ENCODE measurements around the gene CYSTM1. TPM values are rescaled to one million over a fixed set of nuclear protein-coding genes. Genes with fewer than 3 reads are reported as not detected.

Gene CYSTM1
- total RNA-seq, 2 experiments from 2014 or later, result 21.4 to 36.7 TPM

GRCh38 chr5:140227046-140227445, 52.1 kb downstream of the CYSTM1 start:
- ChIA-PET CTCF (ENCODE audit: unreplicated experiment) (no interaction called here), POLR2A (interaction anchor here (0.5 to 0.8 kb wide), 2 partner anchors 10 to 15 kb away, joined by 3 read pairs; no protein-coding TSS in a partner anchor)
- DNase-seq (ENCODE audit: low spot score), result no peak
- intact Hi-C loops (cut with micrococcal nuclease; ENCODE audit: unreplicated experiment), result no loop called here
- no peaks in the 10 kb centered on the region for H3K79me2 ChIP-seq (ENCODE audit: insufficient read depth, low read depth, low read length)
- no peaks in the 10 kb centered on the region for H3K9me2 ChIP-seq (ENCODE audit: insufficient read depth, low read length)
- no peaks in the 10 kb centered on the region for H3K36me3 ChIP-seq (ENCODE audit: insufficient read depth, low read length)
- no peak overlapping the region for H2AFZ ChIP-seq (ENCODE audit: low read length)
- H3K4me1 ChIP-seq (ENCODE audit: insufficient read depth, low read length, poor library complexity, severe bottlenecking), result no peaks in the 10 kb centered on the region
- no peak overlapping the region for H3K27ac ChIP-seq (ENCODE audit: low read depth, low read length, poor library complexity, severe bottlenecking)
- no peak overlapping the region for H3K4me2 ChIP-seq (ENCODE audit: low read length)
- H3K4me3 ChIP-seq (ENCODE audit: low read depth, low read length, poor library complexity, severe bottlenecking), result no peak overlapping the region
- TF ChIP-seq EZH2phosphoT487 (IDR thresholded peaks at IDR 0.05; ENCODE audit: borderline replicate concordance, low read depth, low read length), result no peak
- TF ChIP-seq, protein P1, sequence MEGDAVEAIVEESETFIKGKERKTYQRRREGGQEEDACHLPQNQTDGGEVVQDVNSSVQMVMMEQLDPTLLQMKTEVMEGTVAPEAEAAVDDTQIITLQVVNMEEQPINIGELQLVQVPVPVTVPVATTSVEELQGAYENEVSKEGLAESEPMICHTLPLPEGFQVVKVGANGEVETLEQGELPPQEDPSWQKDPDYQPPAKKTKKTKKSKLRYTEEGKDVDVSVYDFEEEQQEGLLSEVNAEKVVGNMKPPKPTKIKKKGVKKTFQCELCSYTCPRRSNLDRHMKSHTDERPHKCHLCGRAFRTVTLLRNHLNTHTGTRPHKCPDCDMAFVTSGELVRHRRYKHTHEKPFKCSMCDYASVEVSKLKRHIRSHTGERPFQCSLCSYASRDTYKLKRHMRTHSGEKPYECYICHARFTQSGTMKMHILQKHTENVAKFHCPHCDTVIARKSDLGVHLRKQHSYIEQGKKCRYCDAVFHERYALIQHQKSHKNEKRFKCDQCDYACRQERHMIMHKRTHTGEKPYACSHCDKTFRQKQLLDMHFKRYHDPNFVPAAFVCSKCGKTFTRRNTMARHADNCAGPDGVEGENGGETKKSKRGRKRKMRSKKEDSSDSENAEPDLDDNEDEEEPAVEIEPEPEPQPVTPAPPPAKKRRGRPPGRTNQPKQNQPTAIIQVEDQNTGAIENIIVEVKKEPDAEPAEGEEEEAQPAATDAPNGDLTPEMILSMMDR (conservative IDR thresholded peaks at IDR 0.05; ENCODE audit: low read length), result peak; percentile 34
- no peaks in the 10 kb centered on the region for H4K20me1 ChIP-seq (ENCODE audit: insufficient read depth, low read length)
- no peaks in the 10 kb centered on the region for H3K9me3 ChIP-seq (ENCODE audit: low read length)
- BruUV-seq (replicated peaks), result no TSS peak

DNA sequence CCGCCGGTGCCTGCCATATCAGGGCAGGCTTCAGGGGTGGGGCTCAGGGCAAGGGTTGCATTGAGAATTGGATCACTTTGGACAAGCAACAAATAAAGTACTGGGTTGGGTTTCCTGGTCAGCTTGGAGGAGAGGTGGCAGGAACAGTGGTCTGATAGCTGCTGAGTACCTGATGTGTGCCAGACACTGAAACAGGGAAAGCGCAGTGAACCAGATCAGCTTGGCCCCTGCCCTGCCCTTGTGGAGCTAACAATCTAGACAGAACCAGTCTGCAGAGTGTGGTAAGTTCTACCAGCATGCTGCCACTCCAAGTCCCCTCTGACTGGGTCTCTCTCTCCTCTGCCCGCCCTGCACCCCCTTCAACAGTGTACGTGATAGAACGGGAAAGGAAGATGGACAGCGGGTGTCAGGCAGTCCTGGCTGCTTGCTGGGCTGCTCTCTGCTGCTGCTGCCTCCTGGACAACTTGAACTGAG, 53.4 kb downstream of the CYSTM1 start:
- Histone ChIP-seq H3K4me1 (ENCODE audit: insufficient read depth, low read length, poor library complexity, severe bottlenecking) (no peaks in the 10 kb centered on the region), H3K27ac (ENCODE audit: low read depth, low read length, poor library complexity, severe bottlenecking) (no peak overlapping the region), H2AFZ (ENCODE audit: low read length) (no peak overlapping the region), H4K20me1 (ENCODE audit: insufficient read depth, low read length) (no peaks in the 10 kb centered on the region), H3K36me3 (ENCODE audit: insufficient read depth, low read length) (no peaks in the 10 kb centered on the region), H3K9me3 (ENCODE audit: low read length) (no peaks in the 10 kb centered on the region), H3K9me2 (ENCODE audit: insufficient read depth, low read length) (no peaks in the 10 kb centered on the region), H3K4me3 (ENCODE audit: low read depth, low read length, poor library complexity, severe bottlenecking) (no peak overlapping the region), H3K4me2 (ENCODE audit: low read length) (no peak overlapping the region), H3K79me2 (ENCODE audit: insufficient read depth, low read depth, low read length) (no peaks in the 10 kb centered on the region)
- ChIA-PET CTCF (ENCODE audit: unreplicated experiment) (no interaction called here), POLR2A (no interaction called here)
- TF ChIP-seq, protein P1 (conservative IDR thresholded peaks at IDR 0.05; ENCODE audit: low read length), result no peak
- TF ChIP-seq EZH2phosphoT487 (IDR thresholded peaks at IDR 0.05; ENCODE audit: borderline replicate concordance, low read depth, low read length), result no peak
- no TSS peak for BruUV-seq (replicated peaks)
- no peak for DNase-seq (ENCODE audit: low spot score)
- intact Hi-C loops (cut with micrococcal nuclease; ENCODE audit: unreplicated experiment), result no loop called here

- DNase-seq (ENCODE audit: low spot score), result no peak
- Histone ChIP-seq H3K9me3 (ENCODE audit: low read length) (no peaks in the 10 kb centered on the region), H4K20me1 (ENCODE audit: insufficient read depth, low read length) (no peaks in the 10 kb centered on the region), H3K4me1 (ENCODE audit: insufficient read depth, low read length, poor library complexity, severe bottlenecking) (no peaks in the 10 kb centered on the region), H3K79me2 (ENCODE audit: insufficient read depth, low read depth, low read length) (no peaks in the 10 kb centered on the region), H3K9me2 (ENCODE audit: insufficient read depth, low read length) (no peaks in the 10 kb centered on the region), H2AFZ (ENCODE audit: low read length) (no peak overlapping the region), H3K36me3 (ENCODE audit: insufficient read depth, low read length) (no peaks in the 10 kb centered on the region), H3K27ac (ENCODE audit: low read depth, low read length, poor library complexity, severe bottlenecking) (no peak overlapping the region), H3K4me2 (ENCODE audit: low read length) (no peak overlapping the region), H3K4me3 (ENCODE audit: low read depth, low read length, poor library complexity, severe bottlenecking) (no peak overlapping the region)
- POLR2A ChIA-PET, result interaction anchor here (0.6 to 1.0 kb wide), 2 partner anchors 9 to 124 kb away, joined by 3 to 5 read pairs; no protein-coding TSS in a partner anchor
- BruUV-seq (replicated peaks), result no TSS peak
- CTCF ChIA-PET (ENCODE audit: unreplicated experiment), result no interaction called here
- intact Hi-C loops (cut with micrococcal nuclease; ENCODE audit: unreplicated experiment), result no loop called here
- no peak for TF ChIP-seq EZH2phosphoT487 (IDR thresholded peaks at IDR 0.05; ENCODE audit: borderline replicate concordance, low read depth, low read length)
- TF ChIP-seq, protein P1 (conservative IDR thresholded peaks at IDR 0.05; ENCODE audit: low read length), result no peak
Measured at GRCh38 chr5:140230373-140230772, 55.4 kb downstream of the CYSTM1 start.
